ENCODE measurements around the gene LRRC7.

DNA sequence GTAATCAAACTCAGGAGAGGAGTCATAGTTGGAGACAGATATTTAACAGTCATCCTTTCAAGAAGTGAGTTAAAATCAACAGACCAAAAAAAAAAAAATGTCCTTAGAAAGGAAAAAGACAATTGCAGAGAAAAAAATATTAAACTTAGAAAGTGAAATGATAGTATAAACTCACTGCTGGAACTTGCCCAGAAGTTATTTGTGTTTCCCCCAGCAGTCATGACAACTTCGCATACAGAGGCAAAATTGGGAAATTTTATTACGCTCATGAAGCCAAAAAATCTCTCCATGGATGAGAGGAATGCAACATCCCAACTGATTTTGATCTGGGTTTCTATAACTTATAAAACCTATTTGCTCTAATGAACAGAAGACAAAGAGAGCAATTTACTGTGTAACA is 198.2 kb downstream of the LRRC7 start:
- TF ChIP-seq, protein P1, sequence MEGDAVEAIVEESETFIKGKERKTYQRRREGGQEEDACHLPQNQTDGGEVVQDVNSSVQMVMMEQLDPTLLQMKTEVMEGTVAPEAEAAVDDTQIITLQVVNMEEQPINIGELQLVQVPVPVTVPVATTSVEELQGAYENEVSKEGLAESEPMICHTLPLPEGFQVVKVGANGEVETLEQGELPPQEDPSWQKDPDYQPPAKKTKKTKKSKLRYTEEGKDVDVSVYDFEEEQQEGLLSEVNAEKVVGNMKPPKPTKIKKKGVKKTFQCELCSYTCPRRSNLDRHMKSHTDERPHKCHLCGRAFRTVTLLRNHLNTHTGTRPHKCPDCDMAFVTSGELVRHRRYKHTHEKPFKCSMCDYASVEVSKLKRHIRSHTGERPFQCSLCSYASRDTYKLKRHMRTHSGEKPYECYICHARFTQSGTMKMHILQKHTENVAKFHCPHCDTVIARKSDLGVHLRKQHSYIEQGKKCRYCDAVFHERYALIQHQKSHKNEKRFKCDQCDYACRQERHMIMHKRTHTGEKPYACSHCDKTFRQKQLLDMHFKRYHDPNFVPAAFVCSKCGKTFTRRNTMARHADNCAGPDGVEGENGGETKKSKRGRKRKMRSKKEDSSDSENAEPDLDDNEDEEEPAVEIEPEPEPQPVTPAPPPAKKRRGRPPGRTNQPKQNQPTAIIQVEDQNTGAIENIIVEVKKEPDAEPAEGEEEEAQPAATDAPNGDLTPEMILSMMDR (IDR thresholded peaks at IDR 0.05) = no peak
- no peak for TF ChIP-seq POLR2A (IDR thresholded peaks at IDR 0.05)
